GM12892 (cell line): Measurements from ENCODE around the gene C1D.
"Not testable (repeated sequence)": the region's sequence is repeated elsewhere in the genome, so short reads cannot be mapped to it uniquely, and the experiment has no call there.

Experiments
- POLR2A ChIP-seq: IDR thresholded peaks from 2 replicates; pipeline ENCODE4 v1.6.1; 2011; ENCODE audit warnings: low read depth, low read length, control low read depth
- POLR2AphosphoS5 ChIP-seq: IDR thresholded peaks from 2 replicates; pipeline ENCODE4 v1.6.1; 2011; ENCODE audit warnings: low read depth, low read length, control low read depth
- TAF1 ChIP-seq: IDR thresholded peaks from 2 replicates; pipeline ENCODE4 v1.6.1; 2011; ENCODE audit warnings: low read depth, mild to moderate bottlenecking, control low read depth, low read length, borderline replicate concordance

- TF ChIP-seq POLR2A, POLR2AphosphoS5, TAF1: not testable (repeated sequence)
Observed at GRCh38 chr2:68063797-68064646, 1.2 kb upstream of the C1D start.
